Endothelial cell (in vitro differentiated cells): ENCODE measurements around the gene KCNMB2. TPM values are rescaled to one million over a fixed set of nuclear protein-coding genes. Genes with fewer than 3 reads are reported as not detected.
"Not testable (repeated sequence)": the region's sequence is repeated elsewhere in the genome, so short reads cannot be mapped to it uniquely, and the experiment has no call there.

ENCODE experiments used
- DNase-seq: peaks from one replicate; pipeline ENCODE4 v3.0.0; 2021; ENCODE audit warnings: low spot score
- H3K27ac Mint-ChIP-seq: one replicate; pipeline ENCODE4 v1.8.0; 2021; ENCODE audit warnings: mixed read lengths, inconsistent platforms; ENCODE audit not compliant: unreplicated experiment
- H3K27me3 Mint-ChIP-seq: one replicate; pipeline ENCODE4 v1.8.0; 2021; ENCODE audit warnings: mild to moderate bottlenecking, moderate library complexity, mixed read lengths, inconsistent platforms; ENCODE audit not compliant: unreplicated experiment
- H3K36me3 Mint-ChIP-seq: one replicate; pipeline ENCODE4 v1.8.0; 2021; ENCODE audit warnings: mild to moderate bottlenecking, low read depth, mixed read lengths, inconsistent platforms; ENCODE audit not compliant: unreplicated experiment
- H3K4me1 Mint-ChIP-seq: one replicate; pipeline ENCODE4 v1.8.0; 2021; ENCODE audit warnings: mild to moderate bottlenecking, mixed read lengths, inconsistent platforms; ENCODE audit not compliant: unreplicated experiment
- H3K4me3 Mint-ChIP-seq: one replicate; pipeline ENCODE4 v1.8.0; 2021; ENCODE audit warnings: mild to moderate bottlenecking, mixed read lengths, inconsistent platforms; ENCODE audit not compliant: unreplicated experiment
- H3K9me3 Mint-ChIP-seq: one replicate; pipeline ENCODE4 v1.8.0; 2021; ENCODE audit warnings: mixed read lengths, inconsistent platforms; ENCODE audit not compliant: unreplicated experiment
- CTCF ChIP-seq: fragments of 200-600 bp; sonication (generic); IDR thresholded peaks from one replicate; pipeline ENCODE4 v1.5.0; 2021; ENCODE audit warnings: antibody characterized with exemption; ENCODE audit not compliant: unreplicated experiment
- total RNA-seq: library from RNA; stranded (reverse); fragmentation: NEBNext Ultra II Directional; extraction: Animal tissue kit (Norgen Biotek cat#: 25700); gene quantifications from one replicate; pipeline ENCODE4 v1.2.1, GENCODE V29; 2021; ENCODE audit not compliant: unreplicated experiment

KCNMB2 gene
- total RNA-seq, 1 donor from 2014 or later = not detected

GRCh38 chr3:178741020-178741419 lies 204.8 kb downstream of the KCNMB2 start:
- Mint-ChIP-seq H3K27me3 (no peaks in the 10 kb centered on the region), H3K9me3 (no peaks in the 10 kb centered on the region), H3K36me3 (no peaks in the 10 kb centered on the region), H3K4me3 (no peak overlapping the region), H3K4me1 (no peaks in the 10 kb centered on the region), H3K27ac (no peak overlapping the region)
- DNase-seq = no peak
- no peak for TF ChIP-seq CTCF

- H3K4me3 Mint-ChIP-seq = no peak overlapping the region
- H3K27me3 Mint-ChIP-seq = no peaks in the 10 kb centered on the region
- no peaks in the 10 kb centered on the region for H3K9me3 Mint-ChIP-seq
- no peak for DNase-seq
- H3K27ac Mint-ChIP-seq = no peak overlapping the region
- no peak for TF ChIP-seq CTCF
- H3K4me1 Mint-ChIP-seq = no peaks in the 10 kb centered on the region
- no peaks in the 10 kb centered on the region for H3K36me3 Mint-ChIP-seq
These were observed 207.1 kb downstream of the KCNMB2 start for GRCh38 chr3:178743297-178743696.

GRCh38 chr3:178745861-178746655 lies 209.8 kb downstream of the KCNMB2 start:
- H3K4me1 Mint-ChIP-seq, H3K27me3 Mint-ChIP-seq, H3K9me3 Mint-ChIP-seq, H3K4me3 Mint-ChIP-seq, DNase-seq, H3K36me3 Mint-ChIP-seq, H3K27ac Mint-ChIP-seq: not testable (repeated sequence)

GRCh38 chr3:178748874-178749273 lies 212.6 kb downstream of the KCNMB2 start:
- H3K36me3 Mint-ChIP-seq = no peaks in the 10 kb centered on the region
- H3K9me3 Mint-ChIP-seq = no peaks in the 10 kb centered on the region
- H3K4me1 Mint-ChIP-seq = no peaks in the 10 kb centered on the region
- no peak overlapping the region for H3K27ac Mint-ChIP-seq
- no peak for DNase-seq
- H3K4me3 Mint-ChIP-seq = no peak overlapping the region
- H3K27me3 Mint-ChIP-seq = no peaks in the 10 kb centered on the region
- TF ChIP-seq CTCF = no peak

- DNase-seq = no peak
- Mint-ChIP-seq H3K36me3 (no peaks in the 10 kb centered on the region), H3K27ac (no peak overlapping the region), H3K4me3 (no peak overlapping the region), H3K9me3 (no peaks in the 10 kb centered on the region), H3K27me3 (no peaks in the 10 kb centered on the region), H3K4me1 (no peaks in the 10 kb centered on the region)
- TF ChIP-seq CTCF = no peak
These were observed 213.2 kb downstream of the KCNMB2 start for GRCh38 chr3:178749471-178749870.
